A673 (cell line): ENCODE data around the gene THY1. TPM values are rescaled to one million over a fixed set of nuclear protein-coding genes. Genes with fewer than 3 reads are reported as not detected.
A peak's percentile ranks its signal among the peaks of the same experiment; 100 is the strongest.

Source experiments
- Bru-seq: library from RNA; stranded (reverse); fragments of 400-500 nt; gene quantifications from one replicate; lab custom pipeline; 2021; lab: Mats Ljungman, UMichigan
- BruChase-seq, 2 experiments: library from RNA; stranded (reverse); fragments of 400-500 nt; gene quantifications; one replicate each; lab custom pipeline; 2021; lab: Mats Ljungman, UMichigan
- BruUV-seq: library from RNA; stranded (reverse); fragments of 400-500 nt; replicated peaks from 2 replicates; lab custom pipeline; 2021; lab: Mats Ljungman, UMichigan
- CTCF ChIA-PET: fragments of 300-600 bp; sonication (Branson Sonifier 250); formaldehyde crosslinking; loops from one replicate; lab custom pipeline; 2022; ENCODE audit warnings: antibody characterized with exemption; lab: Charles Lee
- POLR2A ChIA-PET: fragments of 300-600 bp; sonication (Branson Sonifier 250); formaldehyde crosslinking; loops from one replicate; lab custom pipeline; 2022; ENCODE audit warnings: antibody characterized with exemption; ENCODE audit not compliant: low non-redundant PET; lab: Charles Lee
- DNase-seq: peaks from one replicate; pipeline ENCODE4 v3.0.0-alpha.2; 2015; ENCODE audit warnings: low spot score
- H3K27ac ChIP-seq: fragments of 200-600 bp; sonication (generic); 2 replicates; pipeline ENCODE4 v1.5.1; 2016; ENCODE audit warnings: mixed run types, low read depth, mild to moderate bottlenecking, mixed read lengths, antibody characterized with exemption, low read length; ENCODE audit not compliant: poor library complexity, severe bottlenecking
- H3K27me3 ChIP-seq: fragments of 200-600 bp; sonication (generic); replicated peaks from 2 replicates; pipeline ENCODE4 v1.6.1; 2017; ENCODE audit warnings: mixed run types, low read depth, mild to moderate bottlenecking, mixed read lengths, antibody characterized with exemption, low read length; ENCODE audit not compliant: insufficient read depth, poor library complexity
- H3K36me3 ChIP-seq: fragments of 200-600 bp; sonication (generic); 2 replicates; pipeline ENCODE4 v1.6.1; 2016; ENCODE audit warnings: mixed run types, mild to moderate bottlenecking, mixed read lengths, antibody characterized with exemption, low read length; ENCODE audit not compliant: insufficient read depth, poor library complexity, severe bottlenecking
- H3K4me1 ChIP-seq: fragments of 200-600 bp; sonication (generic); 2 replicates; pipeline ENCODE4 v1.6.1; 2017; ENCODE audit warnings: mixed run types, mild to moderate bottlenecking, mixed read lengths, antibody characterized with exemption, low read length; ENCODE audit not compliant: insufficient read depth, poor library complexity, severe bottlenecking
- H3K4me3 ChIP-seq: fragments of 200-600 bp; sonication (generic); 2 replicates; pipeline ENCODE4 v1.5.1; 2016; ENCODE audit warnings: low read depth, mixed run types, mild to moderate bottlenecking, mixed read lengths, low read length; ENCODE audit not compliant: poor library complexity, severe bottlenecking
- H3K9me3 ChIP-seq: fragments of 200-600 bp; sonication (generic); 2 replicates; pipeline ENCODE4 v1.6.1; 2016; ENCODE audit warnings: mixed run types, low read depth, mild to moderate bottlenecking, mixed read lengths, antibody characterized with exemption, low read length; ENCODE audit not compliant: poor library complexity, severe bottlenecking
- EZH2 ChIP-seq: fragments of 200-600 bp; sonication (generic); IDR thresholded peaks from 2 replicates; pipeline ENCODE4 v1.6.1; 2017; ENCODE audit warnings: borderline replicate concordance, low read depth, mild to moderate bottlenecking, mixed read lengths, antibody characterized with exemption, low read length; ENCODE audit not compliant: poor library complexity, severe bottlenecking
- intact Hi-C: fragments of 100-400 bp; cut with micrococcal nuclease; formaldehyde crosslinking; loops from one replicate; pipeline ENCODE4 v1.10.0; 2022; ENCODE audit not compliant: unreplicated experiment
- long read RNA-seq: library from polyadenylated mRNA; stranded (forward); transcript quantifications from one replicate; pipeline ENCODE4 v2.0.0, GENCODE V29; 2022
- total RNA-seq: library from RNA; stranded (reverse); gene quantifications from 2 replicates; pipeline ENCODE4 v1.2.3, GENCODE V29; 2021
- TF ChIP-seq, protein P1 (sequence below): fragments of 300-800, 200-600 bp; sonication (generic); conservative IDR thresholded peaks from 2 replicates; pipeline ENCODE4 v1.5.1; 2017; ENCODE audit warnings: low read depth, mild to moderate bottlenecking, antibody characterized with exemption, low read length, moderate library complexity, mixed read lengths

The THY1 gene
- 150 and 187 TPM in 2 replicates for total RNA-seq
- Bru-seq, nascent RNA: percentile 74 among the genes with signal in this experiment
- percentile 82 among the genes with signal in this experiment for BruChase-seq, experiment 1, labeled RNA remaining after a 2-hour chase
- percentile 94 among the genes with signal in this experiment for BruChase-seq, experiment 2, labeled RNA remaining after a 6-hour chase
- long read RNA-seq, transcript THY1-207 (4 exons, 602 nt): minor isoform, 7 of 401 reads
- long read RNA-seq, transcript THY1-205 (4 exons, 897 nt): minor isoform, 6 of 401 reads
- long read RNA-seq, transcript THY1-210 (1 exons, 2,427 nt): minor isoform, 7 of 401 reads
- long read RNA-seq, transcript THY1-201 (4 exons, 3,556 nt): major isoform, 355 of 401 reads
- long read RNA-seq, partial matches to known transcripts: 12 of 401 reads
- long read RNA-seq, other reads (novel, unspliced or antisense): 12 of 401 reads

DNA sequence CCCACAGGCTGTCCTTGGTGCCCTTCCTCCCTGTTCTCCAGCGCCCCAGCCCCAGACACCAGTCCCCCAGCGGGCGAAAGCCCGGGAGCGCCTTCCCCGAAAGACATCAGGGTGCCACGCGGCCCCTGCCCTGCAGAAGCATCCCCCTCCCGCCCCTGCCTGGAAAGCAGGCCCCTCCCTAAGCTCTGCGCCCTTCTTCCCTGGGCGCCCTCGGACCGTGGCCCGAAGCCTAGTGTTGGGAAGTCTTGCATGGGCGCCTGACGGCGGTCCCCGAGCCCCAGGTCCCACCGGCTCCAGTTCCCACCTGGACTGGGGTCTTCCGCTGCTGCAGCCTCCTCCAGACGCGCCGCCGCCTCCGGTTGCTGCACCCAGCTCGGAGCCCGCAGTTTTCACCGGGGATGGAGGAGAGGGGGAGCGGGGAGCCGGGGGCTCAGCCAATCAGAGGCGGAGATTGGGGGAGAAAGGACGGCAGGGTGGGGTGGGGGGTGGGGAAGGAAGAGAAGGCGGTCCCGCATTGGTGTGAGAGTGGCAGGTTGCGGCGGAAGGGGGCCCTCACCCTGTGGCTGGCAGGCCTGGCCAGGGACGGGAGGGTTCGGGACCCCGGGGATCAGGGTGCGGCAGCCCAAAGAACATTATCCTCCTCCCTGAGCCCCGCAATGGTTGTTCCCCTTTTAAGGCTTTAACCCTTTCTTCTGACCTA lies at the start of gene THY1:
Gene THY1, minus strand, starts transcription at position 364 of the 700 bp plus-strand sequence. CDS start 2,267 bp downstream, outside the sequence.
- Histone ChIP-seq H3K27ac (peak within 1 kb of the TSS; percentile 64), H3K36me3 (peaks cover 19% of the 10 kb centered on the region), H3K4me3 (peak within 1 kb of the TSS; percentile 89), H3K27me3 (no peaks in the 10 kb centered on the region), H3K9me3 (no peaks in the 10 kb centered on the region), H3K4me1 (peaks cover 22% of the 10 kb centered on the region)
- BruUV-seq: no TSS peak
- DNase-seq: peak; percentile 79
- intact Hi-C loops: loop anchor here (2.0 kb wide), 1 partner anchor 52 kb away; no protein-coding TSS in a partner anchor
- TF ChIP-seq EZH2: no peak
- TF ChIP-seq, protein P1, sequence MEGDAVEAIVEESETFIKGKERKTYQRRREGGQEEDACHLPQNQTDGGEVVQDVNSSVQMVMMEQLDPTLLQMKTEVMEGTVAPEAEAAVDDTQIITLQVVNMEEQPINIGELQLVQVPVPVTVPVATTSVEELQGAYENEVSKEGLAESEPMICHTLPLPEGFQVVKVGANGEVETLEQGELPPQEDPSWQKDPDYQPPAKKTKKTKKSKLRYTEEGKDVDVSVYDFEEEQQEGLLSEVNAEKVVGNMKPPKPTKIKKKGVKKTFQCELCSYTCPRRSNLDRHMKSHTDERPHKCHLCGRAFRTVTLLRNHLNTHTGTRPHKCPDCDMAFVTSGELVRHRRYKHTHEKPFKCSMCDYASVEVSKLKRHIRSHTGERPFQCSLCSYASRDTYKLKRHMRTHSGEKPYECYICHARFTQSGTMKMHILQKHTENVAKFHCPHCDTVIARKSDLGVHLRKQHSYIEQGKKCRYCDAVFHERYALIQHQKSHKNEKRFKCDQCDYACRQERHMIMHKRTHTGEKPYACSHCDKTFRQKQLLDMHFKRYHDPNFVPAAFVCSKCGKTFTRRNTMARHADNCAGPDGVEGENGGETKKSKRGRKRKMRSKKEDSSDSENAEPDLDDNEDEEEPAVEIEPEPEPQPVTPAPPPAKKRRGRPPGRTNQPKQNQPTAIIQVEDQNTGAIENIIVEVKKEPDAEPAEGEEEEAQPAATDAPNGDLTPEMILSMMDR: no peak
- CTCF ChIA-PET: interaction anchor here (0.6 to 1.8 kb wide), 3 partner anchors 49 to 70 kb away, joined by 3 to 8 read pairs (median 7); no protein-coding TSS in a partner anchor
- POLR2A ChIA-PET: interaction anchor here (0.6 kb wide), 2 partner anchors 481 to 643 kb away, joined by 4 to 7 read pairs; no protein-coding TSS in a partner anchor

DNA sequence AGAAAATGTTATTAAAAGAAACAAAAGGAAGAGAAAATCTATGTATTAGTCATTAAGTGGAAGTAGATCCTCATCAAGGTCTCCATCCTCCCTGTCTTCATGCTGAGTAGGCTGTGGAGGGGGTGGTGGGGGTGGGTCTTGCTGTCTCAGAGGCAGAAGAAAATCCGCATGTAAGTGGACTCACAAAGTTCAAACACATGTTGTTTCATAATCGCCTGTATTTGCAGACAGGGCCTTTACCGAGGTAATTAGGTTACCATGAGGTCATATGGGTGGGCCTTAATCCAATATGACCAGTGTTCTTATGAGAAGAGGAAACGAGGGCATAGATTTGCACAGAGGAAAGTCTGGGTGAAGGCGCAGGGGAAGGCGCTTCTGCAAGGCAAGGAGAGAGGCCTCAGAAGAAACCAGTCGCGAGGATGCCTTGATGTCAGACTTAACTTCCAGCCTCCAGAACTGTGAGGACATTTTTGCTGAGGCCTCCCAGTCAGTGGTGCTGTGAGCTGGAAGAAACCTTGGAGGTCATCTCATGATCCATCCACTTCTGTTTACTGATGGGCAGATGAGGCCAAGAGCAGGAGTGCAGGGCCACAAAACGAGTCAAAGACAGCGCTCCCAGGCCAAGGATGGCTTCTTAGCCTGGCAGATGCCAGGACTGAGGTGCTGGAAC lies 49.3 kb upstream of the THY1 start:
- ChIA-PET POLR2A (no interaction called here), CTCF (interaction anchor here (0.7 kb wide), 1 partner anchor 116 kb away, joined by 4 read pairs; no protein-coding TSS in a partner anchor)
- no peak overlapping the region for H3K4me3 ChIP-seq
- H3K27ac ChIP-seq: no peak overlapping the region
- no peaks in the 10 kb centered on the region for H3K9me3 ChIP-seq
- no peaks in the 10 kb centered on the region for H3K36me3 ChIP-seq
- H3K4me1 ChIP-seq: no peaks in the 10 kb centered on the region
- DNase-seq: no peak
- no peaks in the 10 kb centered on the region for H3K27me3 ChIP-seq
- no TSS peak for BruUV-seq
- intact Hi-C loops: no loop called here
- TF ChIP-seq, protein P1: no peak
- TF ChIP-seq EZH2: no peak

DNA sequence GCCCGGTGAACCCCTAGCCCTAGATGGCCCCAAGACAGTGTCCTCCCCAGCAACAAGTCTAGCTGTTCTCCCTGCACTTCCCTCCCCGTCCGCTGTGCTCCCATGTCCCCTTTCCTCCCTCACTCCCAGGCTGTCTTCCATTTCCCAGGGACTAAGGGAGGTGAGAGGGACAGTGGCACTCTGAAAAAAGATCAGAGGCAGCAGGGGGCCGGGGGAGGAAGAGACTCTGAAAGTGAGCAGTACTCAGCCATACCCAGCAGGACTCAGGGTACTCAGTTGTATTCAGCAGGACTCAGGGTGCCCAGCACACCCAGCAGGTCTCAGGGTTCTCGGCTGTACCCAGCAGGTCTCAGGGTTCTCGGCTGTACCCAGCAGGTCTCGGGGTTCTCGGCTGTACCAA lies 48.4 kb upstream of the THY1 start:
- H3K4me1 ChIP-seq: no peaks in the 10 kb centered on the region
- no TSS peak for BruUV-seq
- no peaks in the 10 kb centered on the region for H3K27me3 ChIP-seq
- intact Hi-C loops: no loop called here
- H3K27ac ChIP-seq: no peak overlapping the region
- CTCF ChIA-PET: no interaction called here
- H3K9me3 ChIP-seq: no peaks in the 10 kb centered on the region
- H3K4me3 ChIP-seq: no peak overlapping the region
- no peaks in the 10 kb centered on the region for H3K36me3 ChIP-seq
- POLR2A ChIA-PET: no interaction called here
- TF ChIP-seq EZH2: no peak
- TF ChIP-seq, protein P1: no peak
- DNase-seq: no peak
